GM10248 (cell line): ENCODE data around the gene PEX7.
"Not testable (repeated sequence)": the region's sequence is repeated elsewhere in the genome, so short reads cannot be mapped to it uniquely, and the experiment has no call there.

Experiments used
- CTCF ChIA-PET: fragments of 300-600 bp; sonication (Branson Sonifier 250); formaldehyde crosslinking; extraction: SDS; loops from one replicate; lab custom pipeline; 2021; ENCODE audit warnings: antibody characterized with exemption; lab: Yijun Ruan, JAX
- POLR2A ChIA-PET: fragments of 350-650 bp; sonication (Branson Sonifier 250); formaldehyde crosslinking; extraction: SDS; loops from one replicate; lab custom pipeline; 2020; ENCODE audit warnings: antibody characterized with exemption; lab: Yijun Ruan, JAX
- DNase-seq: peaks from one replicate; pipeline ENCODE4 v3.0.0; 2012; ENCODE audit errors: extremely low spot score
- CTCF ChIP-seq: IDR thresholded peaks from 2 replicates; pipeline ENCODE4 v1.5.1; 2012; ENCODE audit warnings: mild to moderate bottlenecking, low read depth; ENCODE audit errors: extremely low read depth, missing control alignments, control extremely low read depth

The PEX7 gene

GRCh38 chr6:136864676-136865075, 42.3 kb downstream of the PEX7 start:
- TF ChIP-seq CTCF = no peak
- ChIA-PET POLR2A (no interaction called here), CTCF (interaction anchor here (1.2 to 2.3 kb wide), 3 partner anchors 18 to 220 kb away, joined by 3 to 8 read pairs (median 4); no protein-coding TSS in a partner anchor)
- no peak for DNase-seq

GRCh38 chr6:136866872-136867416, 44.6 kb downstream of the PEX7 start:
- ChIA-PET POLR2A (no interaction called here), CTCF (interaction anchor here (1.3 kb wide), 1 partner anchor 10 kb away, joined by 7 read pairs; no protein-coding TSS in a partner anchor)
- TF ChIP-seq CTCF = no peak
- no peak for DNase-seq

- POLR2A ChIA-PET = no interaction called here
- TF ChIP-seq CTCF = no peak
- DNase-seq = no peak
- CTCF ChIA-PET = interaction anchor here (1.1 kb wide), 1 partner anchor 14 kb away, joined by 3 read pairs; no protein-coding TSS in a partner anchor
Measured at GRCh38 chr6:136869451-136869850, 47.1 kb downstream of the PEX7 start.

GRCh38 chr6:136873748-136874147, 51.4 kb downstream of the PEX7 start:
- TF ChIP-seq CTCF = no peak

GRCh38 chr6:136876469-136876868, 54.1 kb downstream of the PEX7 start:
- CTCF ChIA-PET = interaction anchor here (0.6 to 1.9 kb wide), 2 partner anchors 11 to 13 kb away, joined by 3 to 4 read pairs; no protein-coding TSS in a partner anchor
- DNase-seq, POLR2A ChIA-PET: not testable (repeated sequence)

More at GRCh38 chr6:136873748-136874147, 51.4 kb downstream of the PEX7 start:
- no peak for DNase-seq
- ChIA-PET CTCF (interaction anchor here (1.5 kb wide), 1 partner anchor 11 kb away, joined by 5 read pairs; no protein-coding TSS in a partner anchor), POLR2A (no interaction called here)

GRCh38 chr6:136880748-136881460, 58.5 kb downstream of the PEX7 start:
- TF ChIP-seq CTCF = no peak
- no peak for DNase-seq
- ChIA-PET CTCF (interaction anchor here (1.5 kb wide), 1 partner anchor 10 kb away, joined by 3 read pairs; no protein-coding TSS in a partner anchor), POLR2A (no interaction called here)

GRCh38 chr6:136886091-136886490, 63.7 kb downstream of the PEX7 start:
- ChIA-PET CTCF (interaction anchor here (1.0 to 2.0 kb wide), 6 partner anchors 10 to 208 kb away, joined by 3 to 7 read pairs (median 4); no protein-coding TSS in a partner anchor), POLR2A (no interaction called here)
- no peak for DNase-seq
- TF ChIP-seq CTCF = no peak
